Activated CD8-positive, alpha-beta memory T cell treated with anti-CD3 and anti-CD28 coated beads for 24 hours (primary cell): ENCODE data around the gene EMP3.
A peak's percentile ranks its signal among the peaks of the same experiment; 100 is the strongest.
"Not testable (repeated sequence)": the region's sequence is repeated elsewhere in the genome, so short reads cannot be mapped to it uniquely, and the experiment has no call there.

Experiments used
- DNase-seq: peaks from one replicate; pipeline ENCODE4 v3.0.0-alpha.2; 2020

The EMP3 gene

DNA sequence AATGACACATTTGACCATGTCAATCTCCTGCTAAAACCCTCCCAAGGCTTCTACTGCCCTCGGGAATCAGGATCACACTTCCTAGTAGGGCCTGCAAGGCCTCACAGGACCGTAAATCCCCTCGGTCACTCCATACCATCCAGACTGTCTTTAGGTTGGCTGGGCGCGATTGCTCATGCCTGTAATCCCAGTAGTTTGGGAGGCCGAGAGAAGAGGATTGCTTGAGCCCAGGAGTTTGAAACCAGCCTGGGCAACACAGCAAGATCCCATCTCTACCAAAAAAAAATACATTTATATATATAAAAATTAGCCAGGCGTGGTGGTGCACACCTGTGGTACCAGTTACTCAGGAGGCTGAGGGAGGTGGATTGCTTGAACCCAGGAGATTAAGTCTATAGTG, 23.4 kb downstream of the EMP3 start:
- DNase-seq: no peak

DNA sequence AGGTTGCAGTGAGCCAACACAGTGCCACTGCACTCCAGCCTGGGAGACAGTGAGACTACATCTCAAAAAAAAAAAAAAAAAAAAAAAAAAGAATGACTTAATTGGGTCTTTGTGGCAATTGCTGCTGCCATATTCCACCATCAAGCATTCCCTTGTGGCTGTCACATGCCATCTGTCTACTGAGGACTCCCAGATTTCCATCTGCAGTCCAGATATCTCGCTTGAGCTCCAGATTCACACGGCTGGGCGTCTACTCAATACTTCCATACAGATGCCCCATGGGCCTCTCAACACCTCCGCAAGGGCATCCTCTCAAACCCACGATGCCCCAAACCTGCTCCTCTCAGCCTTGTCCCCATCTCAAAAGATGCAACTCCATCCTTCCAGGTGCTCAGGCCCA, 25.5 kb downstream of the EMP3 start:
- no peak for DNase-seq

DNA sequence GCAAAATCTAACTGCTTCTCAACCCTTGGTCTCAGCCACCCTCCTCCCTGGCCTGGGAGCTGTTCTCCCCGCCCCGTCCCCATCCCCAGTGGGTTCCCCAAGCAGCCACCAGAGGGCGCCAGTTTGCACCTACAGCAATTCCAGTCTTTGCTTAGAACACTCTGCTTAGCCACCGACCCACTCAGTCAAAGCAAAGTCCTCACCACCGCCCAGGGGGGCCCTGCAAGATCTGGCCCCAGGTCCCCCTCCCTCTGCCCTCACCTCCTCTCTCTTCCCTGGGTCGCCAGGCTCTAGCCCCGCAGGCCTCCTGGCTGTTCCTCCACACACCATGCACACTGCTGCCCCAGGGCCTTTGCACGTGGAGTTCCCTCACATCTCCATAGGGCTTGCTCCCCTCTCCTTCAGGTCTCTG, 26.0 kb downstream of the EMP3 start:
- peak; percentile 93 for DNase-seq

DNA sequence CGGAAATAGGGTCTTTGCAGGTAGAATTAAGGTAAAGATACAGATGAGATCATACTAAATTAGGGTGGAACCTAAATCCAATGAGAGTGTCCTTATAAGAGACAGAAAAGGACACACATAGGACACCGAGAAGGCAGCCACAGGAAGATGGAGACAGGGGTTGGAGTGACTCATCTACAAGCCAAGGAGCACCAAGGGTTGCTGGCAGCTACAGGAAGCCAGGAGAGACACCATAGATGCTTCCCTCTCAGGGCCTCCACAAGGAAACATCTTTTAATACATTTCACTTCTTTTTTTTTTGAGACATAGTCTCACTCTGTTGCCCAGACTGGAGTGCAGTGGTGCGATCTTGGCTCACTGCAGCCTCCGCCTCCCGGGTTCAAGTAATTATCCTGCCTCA, 28.3 kb downstream of the EMP3 start:
- no peak for DNase-seq

DNA sequence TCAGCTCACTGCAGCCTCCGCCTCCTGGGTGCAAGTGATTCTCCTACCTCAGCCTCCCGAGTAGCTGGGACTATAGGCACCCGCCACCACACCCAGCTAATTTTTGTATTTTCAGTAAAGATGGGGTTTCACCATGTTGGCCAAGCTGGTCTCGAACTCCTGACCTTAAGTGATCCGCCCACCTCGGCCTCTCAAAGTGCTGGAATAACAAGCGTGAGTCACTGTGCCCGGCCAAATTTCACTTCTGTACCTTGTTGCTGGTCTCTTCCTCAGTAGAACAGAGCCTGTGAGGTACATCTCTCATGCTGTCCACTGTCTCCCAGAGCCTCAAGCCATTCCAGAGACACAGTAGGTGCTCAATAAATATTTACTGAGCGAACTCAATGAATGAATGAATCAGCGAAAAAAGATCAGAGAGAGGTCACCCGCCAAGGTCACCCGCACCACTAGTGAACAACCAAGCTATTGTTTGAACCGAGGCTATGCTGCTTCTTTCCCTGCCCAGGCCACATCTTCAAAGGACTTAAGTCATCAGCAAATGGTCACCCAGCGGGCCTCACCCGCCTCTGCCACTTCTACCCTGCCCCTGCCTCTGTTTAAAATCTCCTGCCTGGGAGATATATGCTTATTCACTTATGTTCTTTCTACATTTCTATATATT, 29.1 kb downstream of the EMP3 start:
- no peak for DNase-seq

DNA sequence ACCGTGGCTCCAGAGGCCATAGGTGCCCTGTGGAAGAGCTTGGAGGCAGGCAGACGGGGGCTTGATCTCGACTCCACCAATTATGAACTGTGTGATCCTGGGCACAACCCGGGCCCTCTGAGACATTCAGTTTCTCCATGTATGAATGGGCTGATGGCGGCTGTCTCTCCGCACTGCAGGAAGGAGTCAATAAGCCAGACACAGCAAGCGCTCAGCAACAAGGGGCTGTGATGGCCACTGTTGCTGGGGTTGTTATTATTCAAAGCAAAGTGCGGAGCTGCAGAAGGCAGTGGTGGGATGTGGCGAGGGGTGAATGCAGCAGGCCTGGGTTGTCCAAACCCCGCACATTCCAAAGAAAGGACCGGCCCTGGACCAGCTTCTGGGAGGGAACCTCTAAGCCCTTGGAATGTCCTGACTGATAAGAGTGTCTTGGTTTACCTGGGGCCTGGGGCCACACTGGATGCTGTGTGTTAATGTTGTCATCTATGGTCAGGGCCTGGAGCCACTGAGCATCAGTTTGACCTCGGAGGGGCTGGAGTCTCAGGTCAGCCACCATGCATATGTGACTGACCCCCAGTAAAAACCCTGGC, 30.1 kb downstream of the EMP3 start:
- no peak for DNase-seq

DNA sequence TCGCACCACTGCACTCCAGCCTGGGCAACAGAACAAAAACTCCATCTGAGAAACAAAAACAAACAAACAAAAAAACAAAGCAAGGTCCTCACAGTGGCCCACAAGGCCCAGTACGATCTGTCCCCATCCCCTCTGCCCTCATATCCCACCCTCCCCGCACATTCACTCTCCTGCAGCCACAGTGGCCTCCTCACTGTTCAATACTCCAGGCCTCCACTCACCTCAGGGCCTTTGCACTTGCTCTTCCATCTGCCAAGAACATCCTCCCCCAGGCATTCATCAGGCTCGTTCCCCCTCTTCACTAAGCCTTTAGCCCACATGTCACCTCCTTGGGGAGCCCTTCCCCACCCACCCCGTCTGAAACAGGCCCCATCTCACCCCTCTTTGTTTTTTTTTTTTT, 33.8 kb downstream of the EMP3 start:
- DNase-seq: no peak

DNA sequence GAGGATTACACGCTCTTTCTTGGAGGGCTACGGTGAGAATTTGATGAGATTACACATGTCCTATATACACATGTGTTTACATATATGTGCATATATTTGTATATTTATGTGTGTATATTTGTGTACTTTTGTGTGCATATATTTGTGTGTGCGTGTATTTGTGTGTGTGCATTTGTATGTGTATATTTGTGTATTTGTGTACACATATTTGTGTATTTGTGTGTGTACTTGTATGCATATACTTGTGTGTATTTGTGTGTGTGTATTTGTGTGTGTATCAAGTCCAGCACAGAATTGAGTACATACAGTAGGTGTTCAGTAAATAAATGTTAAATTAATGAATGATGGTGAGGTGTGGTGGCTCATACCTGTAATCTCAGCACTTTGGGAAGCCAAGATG, 36.6 kb downstream of the EMP3 start:
- no peak for DNase-seq

DNA sequence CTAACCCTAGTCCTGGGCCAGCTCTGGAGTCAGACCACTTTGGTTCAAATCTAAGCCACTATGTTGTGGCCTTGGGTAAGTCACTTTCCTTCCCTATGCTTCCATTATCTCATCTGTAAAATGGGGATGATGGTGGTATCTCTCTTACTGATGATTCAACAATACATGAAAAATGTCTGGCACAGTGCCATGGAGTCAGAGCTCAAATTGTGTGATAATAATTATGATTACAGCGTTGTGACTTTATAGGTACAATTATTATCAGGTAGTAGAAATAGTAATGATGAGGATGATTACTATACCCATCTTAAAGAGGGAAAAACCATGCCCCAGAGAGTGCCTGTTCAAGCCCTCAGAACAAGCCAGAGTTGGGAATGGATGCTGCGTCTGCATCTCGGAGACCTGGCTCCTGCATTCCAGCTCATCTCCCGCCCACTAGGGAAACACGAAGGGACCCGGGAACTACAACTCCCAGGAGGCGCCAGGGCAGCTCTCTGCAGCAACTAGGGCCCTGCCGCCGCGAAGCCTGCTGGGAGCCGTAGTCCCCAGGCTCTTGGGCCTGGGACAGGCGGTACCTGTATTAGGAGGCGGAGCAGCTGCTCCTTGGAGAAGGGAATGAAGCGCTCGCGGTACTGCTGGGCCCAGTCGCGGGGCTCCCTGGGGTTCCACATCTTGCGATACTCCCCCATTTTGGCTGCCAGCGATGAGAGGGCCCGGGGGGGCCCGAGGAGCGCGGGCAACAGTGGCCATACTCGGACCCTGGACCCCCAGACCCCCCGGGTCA, 37.6 kb downstream of the EMP3 start:
- peak; percentile 91 for DNase-seq

DNA sequence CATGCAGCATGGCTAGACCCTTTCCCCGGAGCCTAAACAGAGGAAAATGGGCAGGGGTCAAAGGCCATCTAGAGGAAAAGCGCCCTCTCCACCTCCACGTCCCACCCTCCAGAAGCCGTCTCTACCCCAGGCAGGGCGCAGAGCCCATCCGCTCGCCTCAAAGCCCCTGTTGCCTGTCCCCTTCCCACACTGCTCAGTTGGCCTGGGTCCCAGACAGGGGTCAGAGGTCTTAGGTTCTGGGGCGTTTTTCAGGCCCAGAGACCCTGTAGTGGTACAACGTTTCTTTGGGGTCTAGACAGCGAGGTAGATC, 38.1 kb downstream of the EMP3 start:
- no peak for DNase-seq

DNA sequence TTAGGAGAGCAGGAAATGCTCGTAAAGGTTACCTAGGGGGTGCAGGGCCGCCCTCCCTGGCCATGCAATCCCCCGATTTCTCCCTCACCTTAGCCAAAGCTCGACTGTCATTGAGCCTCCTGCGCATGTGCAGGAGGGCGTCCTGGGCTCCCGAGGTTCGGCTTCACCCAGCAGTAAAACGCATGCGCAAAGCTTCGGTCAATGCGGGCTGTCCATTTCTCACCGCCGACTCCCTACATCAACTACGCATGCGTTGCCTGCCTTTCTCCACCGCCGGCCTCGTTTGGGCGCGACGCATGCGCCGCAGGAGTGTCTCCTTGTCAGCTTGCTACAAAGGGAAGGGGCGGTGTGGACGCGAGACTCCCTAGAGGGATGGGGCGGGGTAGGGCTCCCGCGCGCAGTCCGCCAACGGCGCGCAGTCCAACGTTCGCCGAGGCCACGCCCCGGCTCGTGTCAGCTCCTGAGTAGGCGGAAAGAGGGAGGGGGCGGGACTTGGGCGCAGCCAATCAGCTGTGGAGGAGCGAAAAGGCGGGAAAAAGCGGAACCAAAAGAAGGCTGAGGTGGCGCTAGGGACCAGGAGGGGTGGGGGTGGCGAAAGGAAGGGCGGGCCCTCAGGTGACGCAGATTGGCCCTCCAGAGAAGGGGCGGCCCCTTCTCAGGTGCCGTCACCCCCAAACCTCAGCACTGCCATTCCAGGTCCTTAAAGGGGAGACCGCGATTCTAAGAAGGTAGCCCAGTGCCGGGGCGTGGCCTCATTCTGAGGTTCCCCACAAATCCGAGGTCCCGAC, 38.7 kb downstream of the EMP3 start, which contains the start of the genes SYNGR4 and TMEM143:
Gene SYNGR4, plus strand, starts transcription at position 558 of the 788 bp plus-strand sequence. CDS start 1,476 bp downstream, outside the sequence.
Gene TMEM143, minus strand, starts transcription at position 131 of the 788 bp plus-strand sequence. Its CDS starts 20 bp downstream, at position 111.
- DNase-seq: peak; percentile 97

DNA sequence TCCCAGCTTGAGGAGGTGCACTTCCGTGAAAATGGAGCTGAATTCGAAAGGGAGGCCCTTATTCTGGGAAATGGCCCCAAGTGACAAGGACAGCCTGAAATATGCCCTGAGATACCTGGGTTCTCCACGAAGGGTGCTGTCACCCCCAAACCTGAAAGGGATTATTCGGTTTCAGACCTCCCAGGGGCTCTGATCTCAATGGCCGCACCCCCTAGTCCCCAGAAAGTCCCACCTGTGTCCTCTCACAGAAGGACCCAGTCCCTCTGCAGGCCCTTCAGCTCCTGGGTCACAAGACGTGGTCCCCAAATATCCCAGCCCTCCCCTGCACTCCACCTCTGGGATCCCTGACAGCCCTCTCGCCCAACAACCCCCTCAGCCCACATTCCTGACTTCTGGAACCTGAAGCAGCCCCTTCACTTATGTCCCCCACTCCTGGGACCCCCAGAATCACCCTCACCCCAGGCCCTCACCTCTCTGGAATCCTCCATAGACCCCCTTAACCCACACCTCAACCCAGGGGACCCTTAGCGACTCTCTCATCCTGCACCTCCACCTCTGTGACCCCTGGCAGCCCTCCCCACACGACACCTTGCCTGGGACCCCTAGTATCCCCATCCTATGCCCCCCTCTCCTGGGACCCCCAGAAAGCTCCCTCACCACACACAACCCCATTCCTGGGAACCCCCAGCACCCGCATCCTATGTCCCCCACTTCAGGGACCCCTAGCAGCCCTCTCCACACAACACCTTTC, 39.4 kb downstream of the EMP3 start:
- no peak for DNase-seq

DNA sequence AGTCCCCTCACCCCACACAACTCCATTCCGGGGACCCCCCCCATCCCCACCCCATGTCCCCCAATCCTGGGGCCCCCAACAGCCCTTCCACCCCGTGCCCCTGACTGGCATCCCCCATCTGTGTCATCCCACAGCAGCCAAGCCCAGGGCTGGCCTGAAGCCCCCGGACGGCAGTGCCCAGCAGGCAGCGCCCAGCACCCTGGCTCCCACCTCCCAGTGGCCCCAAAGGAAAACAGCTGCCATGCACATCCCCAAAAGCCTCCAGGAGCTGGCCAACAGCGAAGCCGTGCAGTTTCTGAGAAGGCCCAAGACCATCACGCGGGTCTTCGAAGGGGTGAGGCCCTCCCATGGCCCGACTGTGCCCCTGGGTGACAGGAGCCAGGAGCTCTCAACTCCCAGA, 40.2 kb downstream of the EMP3 start:
- no peak for DNase-seq

DNA sequence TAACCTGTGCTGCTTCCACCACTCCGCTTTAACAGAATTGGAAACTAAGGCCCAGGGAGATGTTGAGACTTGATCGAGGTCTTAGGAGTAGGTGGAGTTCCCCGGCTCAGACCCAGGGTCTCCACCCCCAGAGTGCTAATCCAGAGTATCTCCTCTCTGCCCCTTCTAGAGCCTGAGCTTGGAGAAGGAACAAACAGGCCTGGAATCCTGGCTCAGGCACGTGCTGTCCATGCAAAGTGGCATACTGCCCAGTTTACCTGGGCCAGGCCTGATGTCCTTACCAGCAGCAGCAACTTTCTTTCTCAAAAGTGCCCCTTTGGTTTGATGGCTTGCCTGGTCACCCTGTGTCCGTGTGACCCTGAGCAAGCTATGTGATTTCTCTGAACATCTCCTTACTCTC, 42.5 kb downstream of the EMP3 start:
- DNase-seq: no peak

DNA sequence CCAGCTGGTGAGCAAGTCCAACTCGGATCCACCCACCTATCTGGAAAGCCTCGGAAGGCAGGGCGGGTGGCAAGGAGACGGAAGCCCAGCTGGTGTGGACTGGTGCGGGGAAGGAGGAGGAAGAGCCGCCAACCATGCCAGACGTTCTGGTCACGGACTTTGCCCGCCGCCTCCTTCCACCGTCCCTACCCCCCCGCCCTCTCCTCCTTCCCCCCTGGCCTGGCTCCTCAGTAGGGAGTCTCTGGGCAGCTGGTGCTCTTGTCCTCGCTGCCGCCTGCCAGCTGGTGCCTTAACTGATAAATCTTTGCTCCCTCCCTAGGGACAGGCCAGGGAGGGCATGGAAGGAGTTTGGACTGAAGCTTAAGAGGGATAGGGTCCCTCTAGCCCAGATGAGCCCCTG, 43.6 kb downstream of the EMP3 start:
- DNase-seq: no peak

DNA sequence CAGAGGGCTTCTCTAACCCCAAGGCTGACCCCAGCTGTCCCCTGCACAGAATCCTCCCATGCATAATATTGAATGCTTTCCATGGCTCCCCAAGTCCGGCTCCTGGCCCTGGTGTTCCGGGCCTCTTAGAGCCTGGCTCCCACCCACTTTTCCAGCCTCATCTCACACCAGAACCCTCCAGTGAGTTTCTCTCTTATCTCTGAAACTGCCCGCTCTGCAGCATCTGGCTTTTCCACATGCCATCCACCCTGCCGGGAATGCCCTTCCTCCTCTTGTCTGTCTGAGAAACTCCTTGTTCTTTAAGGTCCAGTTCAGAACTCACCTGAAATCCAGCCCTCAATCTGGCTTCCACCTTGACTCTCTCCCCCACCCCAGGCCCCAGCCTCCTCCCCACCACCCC, 45.6 kb downstream of the EMP3 start:
- no peak for DNase-seq

DNA sequence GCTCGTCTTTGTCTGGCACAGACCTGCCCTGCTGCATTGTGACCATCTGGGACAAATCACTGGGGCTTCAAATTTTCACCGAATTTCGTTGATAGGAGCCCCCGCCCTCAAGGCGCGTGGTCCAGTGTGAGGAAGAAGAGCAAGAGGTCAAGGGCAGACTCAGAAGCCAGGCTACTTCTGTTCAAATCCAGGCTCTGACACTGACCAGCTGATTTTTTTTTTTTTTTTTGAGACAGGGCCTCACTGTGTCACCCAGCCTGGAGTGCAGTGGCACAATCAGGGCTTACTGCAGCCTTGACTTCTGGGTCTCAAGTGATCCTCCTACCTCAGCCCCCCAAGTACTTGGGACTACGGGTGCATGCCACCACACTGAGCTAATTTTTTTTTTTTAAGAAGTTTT, 46.0 kb downstream of the EMP3 start:
- no peak for DNase-seq

DNA sequence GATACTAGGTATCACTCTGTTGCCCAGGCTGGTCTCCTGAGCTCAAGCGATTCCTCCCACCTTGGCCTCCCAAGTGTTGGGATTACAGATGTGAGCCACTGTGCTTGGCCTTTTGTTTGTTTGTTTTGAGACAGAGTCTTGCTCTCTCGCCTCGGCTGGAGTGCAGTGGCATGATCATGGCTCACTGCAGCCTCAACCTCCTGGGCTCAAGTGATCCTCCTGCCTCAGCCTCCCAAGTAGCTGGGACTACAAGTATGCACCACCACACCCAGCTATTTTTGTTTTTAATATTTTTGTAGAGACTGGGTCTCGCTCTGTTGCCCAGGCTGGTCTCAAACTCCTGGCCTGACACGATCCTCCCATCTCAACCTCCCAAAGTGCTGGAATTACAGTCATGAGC, 46.4 kb downstream of the EMP3 start:
- DNase-seq: not testable (repeated sequence)

DNA sequence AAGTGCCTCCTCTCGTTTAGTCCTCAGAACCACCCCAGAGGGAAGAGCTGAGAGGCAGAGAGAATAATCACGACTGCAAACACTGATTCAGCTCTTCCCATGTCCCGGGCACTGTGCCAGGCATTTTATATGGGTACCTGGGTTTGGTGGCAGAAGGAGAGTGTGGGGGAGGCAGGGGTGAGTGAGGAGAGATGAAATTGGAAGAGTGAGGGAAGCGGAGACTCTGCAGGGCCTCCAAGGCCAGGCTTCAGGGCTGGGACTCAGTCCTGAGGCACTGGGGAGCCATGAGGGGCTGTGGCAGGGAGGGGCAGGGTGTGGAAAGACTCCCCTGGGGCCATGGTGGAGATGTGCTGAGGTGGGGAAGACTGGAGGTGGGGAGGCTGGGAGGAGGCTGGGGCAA, 47.6 kb downstream of the EMP3 start:
- DNase-seq: no peak

DNA sequence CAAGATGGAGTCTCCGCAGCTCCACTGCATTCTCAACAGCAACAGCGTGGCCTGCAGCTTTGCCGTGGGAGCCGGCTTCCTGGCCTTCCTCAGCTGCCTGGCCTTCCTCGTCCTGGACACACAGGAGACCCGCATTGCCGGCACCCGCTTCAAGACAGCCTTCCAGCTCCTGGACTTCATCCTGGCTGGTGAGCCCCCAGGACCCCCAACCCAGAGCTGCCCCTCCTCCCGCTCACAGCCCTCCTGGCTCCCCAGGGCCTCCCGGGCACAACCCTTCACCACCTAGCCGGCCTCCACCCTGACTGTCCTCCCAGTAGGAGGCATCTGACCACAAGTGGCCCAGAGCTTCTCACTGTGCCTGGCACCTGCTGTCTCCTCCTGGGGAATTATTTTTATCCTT, 48.2 kb downstream of the EMP3 start:
- DNase-seq: no peak

DNA sequence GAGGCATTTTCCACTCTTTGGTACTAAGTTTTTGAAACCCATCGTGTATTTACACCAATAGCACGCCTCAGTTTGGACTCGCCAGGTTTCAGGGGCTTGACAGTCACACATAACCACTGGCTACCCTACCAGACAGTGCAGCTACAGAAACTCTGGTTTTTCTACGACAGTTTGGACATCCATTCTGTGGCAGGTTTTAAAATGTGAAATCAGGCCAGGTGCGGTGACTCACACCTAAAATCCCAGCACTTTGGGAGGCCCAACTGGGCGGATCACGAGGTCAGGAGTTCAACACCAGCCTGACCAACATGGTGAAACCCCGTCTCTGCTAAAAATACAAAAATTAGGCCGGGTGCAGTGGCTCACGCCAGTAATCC, 52.8 kb downstream of the EMP3 start:
- no peak for DNase-seq

DNA sequence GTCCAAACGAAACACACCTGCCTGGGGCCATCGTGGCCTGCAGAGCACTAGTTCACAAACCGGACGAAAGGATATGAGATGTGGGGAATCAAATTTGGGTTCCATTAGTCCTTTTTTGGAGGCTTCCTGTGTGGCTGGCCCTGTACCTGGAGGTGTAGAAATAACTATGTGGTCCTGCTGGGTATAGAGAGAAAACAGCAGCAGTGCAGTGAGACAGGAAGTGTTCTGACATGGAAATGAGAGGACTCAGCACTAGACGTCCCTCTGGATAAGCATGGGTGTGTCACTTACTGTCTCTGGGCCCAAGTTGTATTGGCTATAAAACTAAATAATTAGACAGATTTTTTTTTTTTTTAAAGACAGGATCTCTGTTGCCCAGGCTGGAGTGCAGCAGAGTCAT, 53.7 kb downstream of the EMP3 start:
- no peak for DNase-seq
